K562 (cell line): ENCODE data around the gene ODF4. TPM values are rescaled to one million over a fixed set of nuclear protein-coding genes. Genes with fewer than 3 reads are reported as not detected.

Experiments used
- CHD7 ChIP-seq: fragments of 200-600 bp; sonication (generic); IDR thresholded peaks from one replicate; pipeline ENCODE4 v1.6.1; 2012; ENCODE audit warnings: mild to moderate bottlenecking, low read depth, low read length, inconsistent platforms
- DDX20 ChIP-seq: fragments of 450-650 bp; IDR thresholded peaks from 2 replicates; pipeline ENCODE4 v1.6.1; 2016; ENCODE audit warnings: missing genetic modification characterization, low read depth, mild to moderate bottlenecking, missing compliant biosample characterization, moderate library complexity
- HCFC1 ChIP-seq: IDR thresholded peaks from 2 replicates; pipeline ENCODE4 v1.6.1; 2012; ENCODE audit warnings: low read depth, low read length, improper control_type of control experiment
- IFI16 ChIP-seq: fragments of 250-450 bp; sonication (Bioruptor Pico); IDR thresholded peaks from 2 replicates; pipeline ENCODE4 v2.1.2; 2022; ENCODE audit warnings: mild to moderate bottlenecking, inconsistent platforms
- MCM2 ChIP-seq: fragments of 450-650 bp; IDR thresholded peaks from 2 replicates; pipeline ENCODE4 v1.6.1; 2017; ENCODE audit warnings: low read depth, mild to moderate bottlenecking
- RBM14 ChIP-seq: fragments of 200-400 bp; formaldehyde crosslinking; IDR thresholded peaks from 2 replicates; pipeline ENCODE4 v1.6.1; 2018; ENCODE audit warnings: low read depth, mild to moderate bottlenecking, low read length, moderate library complexity, borderline replicate concordance; ENCODE audit not compliant: insufficient read depth
- RNF219 ChIP-seq: fragments of 250-450 bp; sonication (Bioruptor Pico); IDR thresholded peaks from 2 replicates; pipeline ENCODE4 v1.5.0; 2022; ENCODE audit warnings: mild to moderate bottlenecking
- STAT6 ChIP-seq: sonication (generic); formaldehyde crosslinking; IDR thresholded peaks from 2 replicates; pipeline ENCODE4 v1.8.1; 2023; ENCODE audit warnings: mild to moderate bottlenecking, missing genetic modification reagents
- XRCC4 ChIP-seq: IDR thresholded peaks from one replicate; pipeline ENCODE4 v1.6.1; 2011; ENCODE audit not compliant: insufficient read depth, insufficient read length; ENCODE audit errors: extremely low read depth
- ZKSCAN3 ChIP-seq: fragments of 250-450 bp; sonication (Bioruptor Pico); IDR thresholded peaks from 2 replicates; pipeline ENCODE4 v1.4.0; 2020
- ZNF263 ChIP-seq: sonication (generic); formaldehyde crosslinking; IDR thresholded peaks from 2 replicates; pipeline ENCODE4 v1.8.0; 2022; ENCODE audit warnings: mild to moderate bottlenecking, missing genetic modification reagents, borderline replicate concordance
- polyA plus RNA-seq, 8 experiments: library from polyadenylated mRNA; depleted of rRNA in 4 of 8; stranded (reverse) in 5 of 8; unstranded in 3 of 8; fragments of >200 nt; fragmentation: Nextera tagmentation in 2 of 8; fragmentation: Illumina TruSeq in 1 of 8; extraction: Ambion mirVana in 2 of 8; extraction: Trizol in 1 of 8; gene quantifications; 2 replicates each; pipeline versions ENCODE4 v1.2.1 to v1.2.3, GENCODE V29; 2011 to 2014; ENCODE audit warnings: inconsistent platforms in 1 of 8, missing spikeins in 1 of 8
- total RNA-seq, 7 experiments: library from RNA; depleted of rRNA in 6 of 7; stranded (reverse); fragments of >200 nt in 6 of 7; fragmentation: Illumina TruSeq in 2 of 7; extraction: Trizol in 2 of 7; gene quantifications; 2 replicates each; pipeline versions ENCODE4 v1.2.1 to v1.2.3, GENCODE V29; 2011 to 2021; ENCODE audit warnings: low replicate concordance in 1 of 7

Gene ODF4
- total and polyA plus RNA-seq, 9 of the 15 experiments (the other 6 are each of a cell fraction or from before 2014, with no cell fraction given) = not detected

GRCh38 chr17:8359769-8360168 lies 20.1 kb downstream of the ODF4 start (continued):
- TF ChIP-seq CHD7 (no peak), RNF219 (no peak), XRCC4 (no peak), HCFC1 (no peak), STAT6 (CRISPR knock-in tag) (no peak), ZKSCAN3 (CRISPR knock-in tag) (no peak), RBM14 (no peak), MCM2 (no peak), DDX20 (tag) (no peak), ZNF263 (CRISPR knock-in tag) (no peak), IFI16 (CRISPR knock-in tag) (no peak)
